SK-N-DZ (cell line): ENCODE data around the gene COPG1. TPM values are rescaled to one million over a fixed set of nuclear protein-coding genes. Genes with fewer than 3 reads are reported as not detected.
A peak's percentile ranks its signal among the peaks of the same experiment; 100 is the strongest.
"Not testable (repeated sequence)": the region's sequence is repeated elsewhere in the genome, so short reads cannot be mapped to it uniquely, and the experiment has no call there.

Experiments used
- DNase-seq: peaks from one replicate; pipeline ENCODE4 v3.0.0-alpha.2; 2015; ENCODE audit warnings: low spot score
- polyA plus RNA-seq, 2 experiments: library from polyadenylated mRNA; depleted of rRNA; stranded (reverse); fragments of >200 nt; gene quantifications; 2 replicates each; pipeline ENCODE4 v1.2.3, GENCODE V29; 2014

The COPG1 gene, protein sequence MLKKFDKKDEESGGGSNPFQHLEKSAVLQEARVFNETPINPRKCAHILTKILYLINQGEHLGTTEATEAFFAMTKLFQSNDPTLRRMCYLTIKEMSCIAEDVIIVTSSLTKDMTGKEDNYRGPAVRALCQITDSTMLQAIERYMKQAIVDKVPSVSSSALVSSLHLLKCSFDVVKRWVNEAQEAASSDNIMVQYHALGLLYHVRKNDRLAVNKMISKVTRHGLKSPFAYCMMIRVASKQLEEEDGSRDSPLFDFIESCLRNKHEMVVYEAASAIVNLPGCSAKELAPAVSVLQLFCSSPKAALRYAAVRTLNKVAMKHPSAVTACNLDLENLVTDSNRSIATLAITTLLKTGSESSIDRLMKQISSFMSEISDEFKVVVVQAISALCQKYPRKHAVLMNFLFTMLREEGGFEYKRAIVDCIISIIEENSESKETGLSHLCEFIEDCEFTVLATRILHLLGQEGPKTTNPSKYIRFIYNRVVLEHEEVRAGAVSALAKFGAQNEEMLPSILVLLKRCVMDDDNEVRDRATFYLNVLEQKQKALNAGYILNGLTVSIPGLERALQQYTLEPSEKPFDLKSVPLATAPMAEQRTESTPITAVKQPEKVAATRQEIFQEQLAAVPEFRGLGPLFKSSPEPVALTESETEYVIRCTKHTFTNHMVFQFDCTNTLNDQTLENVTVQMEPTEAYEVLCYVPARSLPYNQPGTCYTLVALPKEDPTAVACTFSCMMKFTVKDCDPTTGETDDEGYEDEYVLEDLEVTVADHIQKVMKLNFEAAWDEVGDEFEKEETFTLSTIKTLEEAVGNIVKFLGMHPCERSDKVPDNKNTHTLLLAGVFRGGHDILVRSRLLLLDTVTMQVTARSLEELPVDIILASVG
- 82.5 and 83.5 TPM in 2 replicates for polyA plus RNA-seq (2014; cell fraction: cytosol; rRNA removed)
- 72.4 and 88.3 TPM in 2 replicates for polyA plus RNA-seq (2014; cell fraction: nucleus; rRNA removed)

DNA sequence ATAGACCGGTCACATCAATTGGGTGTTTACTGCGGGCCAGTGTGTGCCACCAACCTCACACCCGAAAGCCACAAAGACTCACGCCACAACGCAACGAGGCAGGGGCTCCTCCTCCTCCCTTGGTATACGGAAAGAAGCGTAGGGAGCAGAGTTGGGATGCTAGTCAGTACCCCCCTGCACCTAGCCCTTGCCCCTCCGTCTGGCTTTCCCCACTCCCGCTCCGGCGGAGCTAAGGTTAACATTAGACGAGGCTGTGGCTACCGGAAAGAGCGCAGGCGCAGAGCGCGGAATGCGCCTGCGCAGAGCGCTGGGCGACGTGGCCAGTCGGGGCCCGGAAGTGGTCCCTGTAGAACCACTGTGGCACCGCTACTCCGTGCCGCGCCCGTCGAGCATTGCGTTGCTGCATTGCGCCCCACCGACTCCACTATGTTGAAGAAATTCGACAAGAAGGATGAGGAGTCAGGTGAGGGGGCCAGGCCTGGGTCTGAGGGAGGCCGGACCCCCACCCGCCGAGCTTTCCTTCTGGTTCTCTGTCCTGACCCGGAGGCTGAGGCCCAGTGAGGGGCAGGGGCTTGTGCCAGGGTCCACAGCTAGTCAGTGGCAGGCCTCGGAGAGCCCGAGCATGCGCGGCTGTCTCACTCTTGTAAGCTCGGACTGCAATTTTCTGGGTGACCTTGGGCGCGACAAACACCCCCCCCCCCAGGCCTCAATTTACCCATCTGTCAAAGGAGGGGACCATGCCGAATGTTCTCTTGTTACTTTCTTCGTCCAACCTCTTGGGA is at the start of gene COPG1:
Gene COPG1 (plus strand): TSS at position 323 of the 782 bp plus-strand sequence. CDS start 104 bp downstream, at position 427.
- DNase-seq = peak; percentile 89

DNA sequence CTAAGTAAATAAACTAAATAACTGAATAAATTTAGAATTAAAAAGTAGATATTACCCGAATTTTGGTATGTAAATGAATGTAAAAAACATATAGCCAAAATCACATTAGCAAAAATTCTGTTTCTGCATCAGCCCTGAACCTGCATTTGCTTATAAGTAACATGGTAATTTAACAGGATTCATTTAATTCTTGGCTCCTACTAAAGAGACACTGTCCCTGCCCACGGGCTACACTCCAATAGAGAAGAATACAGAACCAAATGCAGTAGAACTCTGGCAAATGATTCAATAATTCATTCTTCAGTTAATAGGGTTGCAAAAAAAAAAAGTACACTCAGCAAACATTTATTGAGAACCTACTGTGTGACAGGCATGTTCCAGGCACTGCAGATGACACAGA is 44.9 kb upstream of the COPG1 start:
- no peak for DNase-seq

DNA sequence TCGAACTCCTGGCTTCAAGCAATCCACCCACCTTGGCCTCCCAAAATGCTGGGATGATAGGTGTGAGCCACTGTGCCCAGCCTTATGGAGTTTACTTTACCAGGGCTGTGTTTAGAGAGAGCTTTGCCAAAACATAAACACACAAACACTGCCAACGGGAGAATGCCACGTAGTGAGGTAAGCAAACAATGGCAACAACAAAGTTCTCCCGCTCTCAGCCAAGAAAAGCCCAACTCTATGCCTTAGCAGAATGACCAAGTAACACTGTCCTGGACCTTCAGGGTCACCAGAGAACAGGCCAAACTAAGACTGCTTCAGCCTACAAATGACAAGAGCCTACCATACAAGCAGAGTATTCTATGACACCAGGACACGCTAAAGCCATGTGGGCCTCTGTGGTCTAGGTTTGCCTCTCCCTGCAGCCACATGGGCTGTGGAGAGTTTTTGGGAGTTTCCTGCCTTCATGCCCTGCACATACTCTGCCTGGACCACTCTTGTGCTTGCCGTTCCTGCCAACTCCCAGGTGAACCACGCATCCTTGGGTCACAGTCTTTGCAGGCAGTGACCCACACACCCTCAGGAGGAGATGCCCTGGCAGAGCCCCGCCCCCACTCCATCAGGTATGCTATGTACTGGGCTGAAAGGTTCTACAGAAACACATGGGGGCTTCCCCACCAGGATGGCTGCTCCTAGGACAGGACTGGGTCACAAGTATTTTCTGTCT is 44.1 kb upstream of the COPG1 start:
- no peak for DNase-seq

DNA sequence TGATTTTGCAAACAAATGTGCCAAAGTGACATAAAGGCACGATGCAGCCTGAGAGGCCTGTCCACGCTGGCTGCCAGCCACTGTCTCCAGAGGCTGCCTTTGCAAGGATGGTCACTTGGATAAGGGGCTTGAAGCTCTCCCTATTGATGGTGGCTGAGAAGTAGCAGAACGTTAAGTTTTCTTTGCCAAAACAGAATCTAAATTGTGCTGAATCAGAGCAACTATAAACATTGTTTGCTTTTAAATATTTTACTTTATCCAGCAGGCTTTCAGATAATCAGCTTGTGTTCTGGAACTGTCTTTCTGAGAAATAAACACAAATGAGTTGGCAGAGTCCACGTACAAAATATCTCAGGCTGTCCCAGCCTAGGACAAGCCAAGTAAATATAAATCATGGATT is 41.9 kb upstream of the COPG1 start:
- DNase-seq = no peak

DNA sequence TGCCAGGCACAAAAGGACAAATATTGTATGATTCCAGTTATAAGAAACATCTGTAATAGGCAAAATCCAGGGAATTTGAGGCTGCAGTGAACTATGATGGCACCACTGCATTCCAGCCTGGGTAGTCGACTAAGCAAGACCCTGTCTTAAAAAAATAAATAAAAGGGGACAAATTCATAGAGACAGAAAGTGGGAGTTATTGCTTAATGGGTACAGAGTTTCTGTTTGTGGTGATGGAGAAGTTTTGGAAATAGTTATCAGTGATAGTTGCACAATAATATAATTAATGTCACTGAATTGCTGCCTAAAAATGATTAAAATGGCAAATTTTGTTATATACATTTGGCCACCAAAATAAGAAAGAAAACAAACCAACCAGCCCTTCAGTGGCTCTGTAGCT is 38.1 kb upstream of the COPG1 start:
- no peak for DNase-seq

DNA sequence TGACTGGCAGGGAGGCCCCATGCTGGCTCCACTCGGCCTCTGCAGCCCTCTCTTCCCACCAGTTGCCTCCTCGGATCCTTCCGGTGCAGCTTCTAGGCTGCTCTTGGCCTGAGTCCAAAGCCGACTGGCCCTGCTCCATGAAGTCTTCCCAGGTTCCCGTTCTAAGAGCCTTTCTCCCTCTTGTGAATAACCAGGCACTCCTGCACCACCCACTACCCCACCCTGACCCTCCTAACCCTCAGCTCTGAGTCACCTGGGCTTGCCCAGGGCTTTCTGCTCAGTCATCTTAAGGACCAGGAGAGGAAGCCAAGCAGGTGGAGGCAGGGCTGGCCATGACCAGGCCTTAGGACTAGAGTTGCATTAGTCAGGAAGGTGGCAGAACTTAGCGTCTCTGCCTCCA is 37.6 kb upstream of the COPG1 start:
- no peak for DNase-seq

DNA sequence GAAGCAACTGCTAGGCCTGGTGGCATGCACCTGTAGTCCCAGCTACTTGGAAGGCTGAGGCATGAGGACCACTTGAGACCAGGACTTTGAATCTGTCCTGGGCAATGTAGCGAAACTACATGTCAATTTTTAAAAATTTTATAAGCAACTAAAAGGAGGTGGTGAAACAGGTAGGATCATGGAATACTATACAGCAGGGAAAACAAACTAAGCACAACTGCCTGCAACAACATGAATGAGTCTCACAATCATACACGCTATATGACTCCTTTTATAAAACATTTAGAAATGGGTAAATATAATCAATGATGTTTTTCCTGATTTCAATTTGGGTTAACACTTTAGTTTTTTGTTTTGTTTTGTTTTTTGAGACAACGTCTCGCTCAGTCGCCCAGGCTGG is 36.2 kb upstream of the COPG1 start:
- DNase-seq = no peak

DNA sequence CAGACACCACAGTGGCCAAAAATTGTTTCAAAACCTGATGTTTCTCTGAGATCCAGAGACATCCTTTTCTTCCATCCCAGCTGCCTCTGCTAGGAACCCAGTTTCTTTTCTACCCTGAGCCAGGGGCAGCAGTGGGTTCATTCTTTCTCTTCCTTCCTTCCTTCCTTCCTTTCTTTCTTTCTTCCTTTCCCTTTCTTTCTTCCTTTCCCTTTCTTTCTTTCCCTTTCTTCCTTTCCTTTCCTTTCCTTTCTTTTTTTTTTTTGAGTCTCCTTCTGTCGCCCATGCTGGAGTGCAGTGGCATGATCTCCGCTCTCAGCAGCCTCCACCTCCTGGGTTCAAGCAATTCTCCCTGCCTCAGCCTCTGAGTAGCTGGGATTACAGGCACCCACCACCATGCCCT is 30.7 kb upstream of the COPG1 start:
- DNase-seq = no peak

DNA sequence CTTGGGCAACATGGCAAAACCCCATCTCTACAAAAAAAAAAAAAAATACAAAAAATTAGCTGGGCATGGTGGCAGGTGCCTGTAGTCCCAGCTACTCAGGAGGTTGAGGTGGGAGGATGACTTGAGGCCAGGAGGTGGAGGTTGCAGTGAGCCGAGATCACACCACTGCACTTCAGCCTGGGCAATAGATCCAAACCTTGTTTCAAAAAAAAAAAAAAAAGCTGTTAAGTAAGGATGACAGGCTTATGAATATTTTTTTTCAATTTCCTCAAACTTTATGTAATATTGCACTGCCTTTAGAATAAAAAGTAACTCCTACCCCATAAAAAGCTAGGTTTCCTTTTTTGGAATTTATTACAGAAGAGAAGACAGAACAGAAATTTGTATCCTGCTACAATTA is 25.0 kb upstream of the COPG1 start:
- not testable (repeated sequence) for DNase-seq

DNA sequence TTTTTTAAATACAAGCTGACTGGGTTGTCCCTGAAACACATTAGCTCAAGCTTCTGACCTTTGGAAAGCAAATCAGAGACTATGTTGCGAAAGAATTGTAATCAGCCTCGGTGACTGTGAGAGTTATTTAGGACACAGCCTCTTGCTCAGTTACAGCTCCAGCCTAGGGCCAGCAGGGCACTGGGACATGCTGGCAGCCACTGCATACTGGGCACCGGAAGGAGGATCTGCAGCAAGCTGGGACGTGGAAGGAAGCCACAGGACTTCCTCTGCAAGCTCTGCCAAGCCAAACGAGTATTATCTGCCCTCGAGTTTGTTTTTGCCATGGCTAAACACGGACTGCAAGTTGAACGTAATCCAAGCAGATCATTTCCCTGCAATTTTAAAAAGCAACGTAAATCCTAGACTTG is 24.4 kb upstream of the COPG1 start:
- DNase-seq = no peak

DNA sequence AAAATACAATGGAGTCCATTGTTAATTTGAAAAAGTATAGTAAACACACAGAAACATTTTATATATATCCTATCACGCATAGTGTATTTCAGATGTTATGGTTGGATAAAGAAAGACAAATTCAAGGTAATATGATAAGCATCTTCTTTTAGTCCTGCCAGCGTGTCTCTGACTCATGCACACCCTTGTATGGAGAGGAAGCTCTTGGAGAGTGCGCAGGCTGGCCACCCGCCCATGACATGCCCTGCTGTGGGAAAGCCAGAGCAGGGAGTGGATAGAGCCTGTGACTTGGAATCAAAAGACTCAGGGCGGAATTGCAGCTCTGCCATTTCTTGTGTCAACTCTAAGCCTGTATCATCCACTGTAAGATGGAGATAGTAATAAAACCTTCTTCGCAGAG is 23.0 kb upstream of the COPG1 start:
- DNase-seq = peak; percentile 25

DNA sequence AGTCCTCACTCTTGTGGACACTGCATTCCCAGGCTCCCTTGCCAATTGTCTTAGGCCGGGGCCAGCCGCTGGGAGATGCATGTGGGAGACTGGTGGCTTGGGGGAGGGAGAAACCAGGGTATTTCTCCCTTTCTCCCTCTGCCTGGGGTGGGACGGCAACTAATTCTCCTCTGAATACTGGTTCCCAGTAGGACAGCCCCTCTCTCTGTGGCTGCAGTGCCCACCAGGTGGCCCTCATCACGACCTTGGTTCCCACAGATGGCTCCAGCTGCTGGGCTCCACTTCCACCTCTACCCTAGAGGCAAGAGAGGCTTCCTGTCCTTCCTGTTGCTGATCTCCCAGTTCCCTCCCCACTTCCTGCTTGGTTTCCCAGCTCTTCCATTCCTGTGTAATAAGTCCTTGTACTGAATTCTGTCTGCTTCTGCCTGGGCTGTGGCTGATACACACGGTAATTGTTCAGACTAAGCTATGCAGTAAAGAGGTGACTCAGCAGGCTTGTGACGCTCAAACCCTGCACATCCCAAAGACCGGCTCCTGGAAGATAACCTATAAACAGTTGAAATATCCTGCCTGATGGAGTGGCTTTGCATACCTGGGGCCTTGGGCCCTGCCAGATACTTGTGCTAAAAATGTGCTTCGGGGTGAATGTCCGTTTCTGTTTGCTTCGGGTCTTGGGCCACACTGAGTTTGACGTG is 20.4 kb upstream of the COPG1 start:
- peak; percentile 55 for DNase-seq

DNA sequence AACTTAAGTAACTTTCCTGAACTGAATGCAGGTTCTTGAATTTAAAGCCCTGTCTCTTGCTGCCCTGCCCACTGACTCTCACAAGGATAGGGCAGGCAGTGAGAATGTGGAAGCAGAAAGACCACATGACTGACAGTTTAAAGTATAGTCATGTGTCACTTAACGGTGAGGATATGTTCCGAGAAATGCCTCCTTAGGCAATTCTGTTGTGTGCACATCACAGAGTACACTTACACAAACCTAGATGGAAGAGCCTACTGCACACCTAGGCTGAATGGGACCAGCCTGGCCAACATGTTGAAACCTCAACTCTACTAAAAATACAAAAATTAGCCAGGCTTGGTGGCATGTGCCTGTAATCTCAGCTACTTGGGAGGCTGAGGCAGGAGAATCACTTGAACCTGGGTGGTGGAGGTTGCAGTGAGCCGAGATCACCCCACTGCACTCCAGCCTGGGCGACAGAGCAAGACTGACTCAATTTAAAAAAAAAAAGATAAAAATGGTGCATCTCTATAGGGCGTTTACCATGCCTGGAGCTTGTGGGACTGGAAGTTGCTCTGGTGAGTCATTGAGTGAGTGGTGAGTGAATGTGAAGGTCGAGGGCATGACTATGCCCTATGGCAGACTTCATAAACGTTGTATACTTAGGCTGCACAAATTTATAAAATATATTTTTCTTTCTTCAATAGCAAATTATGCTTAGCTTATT is 18.9 kb upstream of the COPG1 start:
- no peak for DNase-seq

DNA sequence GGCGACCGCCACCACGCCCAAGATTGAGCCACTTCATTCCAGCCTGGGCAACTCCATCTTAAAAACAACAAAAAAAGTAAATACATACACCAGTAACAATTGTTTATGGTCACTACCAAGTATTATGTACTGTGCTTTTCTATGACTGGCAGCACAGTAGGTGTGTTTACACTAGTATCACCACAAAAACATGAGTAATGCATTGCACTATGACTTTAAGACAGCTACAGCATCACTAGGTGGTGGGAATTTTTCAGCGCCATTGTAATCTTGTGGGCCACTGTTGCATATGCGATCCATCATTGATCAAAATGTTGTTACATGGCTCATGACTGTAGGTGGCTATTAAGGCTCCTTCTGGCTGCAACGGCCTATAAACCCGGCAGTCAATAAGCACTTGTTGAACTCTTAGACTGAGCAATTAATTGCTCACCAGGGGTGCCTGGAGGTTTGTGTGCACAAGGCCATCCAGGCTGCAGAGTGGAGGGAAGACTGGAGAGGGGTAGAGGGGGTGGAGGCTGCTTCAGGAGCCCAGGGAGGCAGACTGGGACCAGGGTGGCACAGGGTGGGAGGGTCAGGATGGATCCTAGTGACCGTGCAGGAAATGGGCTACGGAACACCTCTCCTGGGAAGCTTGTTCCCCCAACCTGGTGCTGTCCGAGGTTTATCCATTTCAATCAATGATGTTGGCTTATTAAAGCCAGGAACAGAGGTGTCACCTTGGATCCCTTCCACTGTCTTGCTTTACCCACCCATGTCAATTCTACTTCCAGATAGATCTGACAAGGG is 17.9 kb upstream of the COPG1 start:
- no peak for DNase-seq

DNA sequence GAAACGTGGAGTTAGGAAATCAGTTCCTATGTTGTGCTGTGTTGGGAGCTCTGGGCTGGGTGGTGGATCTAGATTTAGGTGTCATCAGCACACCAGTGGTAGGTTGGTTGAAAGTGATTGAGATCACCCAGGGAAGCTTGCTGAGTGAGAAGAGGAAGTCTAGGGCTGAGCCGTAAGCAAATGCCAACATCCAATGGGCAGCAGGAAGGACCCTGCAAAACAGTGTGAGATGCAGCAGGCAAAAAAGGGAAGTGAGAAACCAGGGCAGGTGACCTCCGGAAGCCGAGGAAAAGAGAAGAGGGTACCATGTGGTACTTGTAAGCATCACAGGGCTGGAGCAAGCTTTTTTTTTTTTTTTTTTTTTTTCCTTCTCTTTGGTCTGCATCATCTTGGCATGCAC is 15.9 kb upstream of the COPG1 start:
- no peak for DNase-seq

DNA sequence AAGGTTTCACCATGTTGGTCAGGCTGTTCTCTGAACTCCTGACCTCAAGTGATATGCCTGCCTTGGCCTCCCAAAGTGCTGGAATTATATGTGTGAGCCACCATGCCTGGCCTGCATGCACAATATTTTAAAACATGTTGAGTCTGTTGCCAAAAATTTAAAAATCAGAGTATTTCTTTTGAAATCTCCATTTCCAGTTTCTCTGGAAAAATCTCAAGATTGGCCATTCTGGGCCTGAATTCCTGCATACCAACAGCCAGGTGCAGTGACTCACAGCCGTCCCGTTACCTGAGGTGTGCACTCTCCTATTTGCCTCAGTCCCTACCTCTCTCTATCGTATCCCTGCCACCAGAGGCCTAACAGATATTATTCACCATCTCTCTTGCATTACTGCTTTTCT is 15.0 kb upstream of the COPG1 start:
- DNase-seq = no peak

DNA sequence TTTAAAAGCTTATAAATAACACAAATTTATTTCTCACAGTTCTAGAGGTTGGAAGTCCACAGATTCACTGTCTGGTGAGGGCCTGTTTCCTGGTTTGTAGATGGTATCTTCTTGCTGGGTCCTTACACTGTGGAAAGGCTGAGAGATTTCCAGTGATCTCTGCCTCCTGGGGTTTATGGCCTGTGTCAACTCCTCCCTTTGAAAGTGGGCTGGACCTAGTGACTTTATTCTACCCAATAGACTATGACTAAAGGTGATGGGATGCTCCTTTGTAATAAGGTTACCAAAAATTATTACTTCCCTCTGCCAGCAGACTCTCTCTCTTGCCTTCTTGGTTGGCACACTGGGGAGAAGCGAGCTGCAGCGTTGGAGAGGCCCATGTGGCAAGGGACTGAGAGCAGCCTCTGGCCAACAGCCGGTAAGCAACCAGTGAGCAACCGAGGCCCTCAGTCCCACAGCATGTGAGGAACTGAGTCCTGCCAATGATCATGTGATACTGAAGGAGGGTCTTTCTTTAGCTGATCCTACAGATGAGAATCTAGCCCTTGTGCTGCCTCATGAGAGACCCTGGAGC is 14.0 kb upstream of the COPG1 start:
- no peak for DNase-seq

DNA sequence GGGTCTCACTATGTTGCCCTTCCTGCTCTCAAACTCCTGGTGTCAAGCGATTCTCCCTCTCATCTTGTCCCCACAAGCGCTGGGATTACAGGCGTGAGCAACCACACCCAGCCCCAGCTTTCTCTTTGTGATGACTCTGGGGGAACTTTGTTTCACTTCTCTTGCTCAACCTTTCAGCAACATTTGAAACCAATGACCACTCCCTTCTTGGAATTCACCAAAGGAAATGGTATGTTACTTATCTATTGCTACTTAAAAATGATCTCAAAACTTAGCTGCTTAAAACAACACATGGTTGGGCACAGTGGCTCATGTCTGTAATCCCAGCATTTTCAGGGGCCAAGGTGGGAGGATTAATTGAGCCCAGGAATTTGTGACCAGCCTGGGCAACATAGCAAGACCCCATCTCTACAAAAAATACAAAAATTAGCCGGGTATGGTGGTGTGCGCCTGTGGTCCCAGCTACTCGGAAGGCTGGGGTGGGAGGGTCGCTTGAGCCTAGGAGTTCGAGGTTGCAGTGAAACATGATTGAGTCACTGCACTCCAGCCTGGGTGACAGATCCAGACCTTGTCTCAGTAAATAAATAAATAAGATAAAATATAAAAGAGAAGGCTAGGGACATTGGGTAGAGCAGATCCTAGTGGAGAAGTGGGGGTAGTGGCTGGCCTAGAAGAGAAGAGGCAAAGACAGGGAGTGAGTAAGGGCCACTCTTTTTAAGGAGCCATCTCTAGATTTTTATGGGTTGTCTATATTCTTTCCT is 10.3 kb upstream of the COPG1 start:
- no peak for DNase-seq
